NK-92 (cell line): Measurements from ENCODE around the gene RDH13.

Experiments
- DNase-seq: peaks from one replicate; lab custom pipeline; 2025; ENCODE audit not compliant: unreplicated experiment; lab: John Stamatoyannopoulos, UW

RDH13 gene

GRCh38 chr19:55091955-55092354 is 29.0 kb upstream of the RDH13 start:
- no peak for DNase-seq

- DNase-seq = no peak
Measured at GRCh38 chr19:55091126-55091910, 28.4 kb upstream of the RDH13 start.

- no peak for DNase-seq
Measured at GRCh38 chr19:55090564-55090963, 27.6 kb upstream of the RDH13 start.

GRCh38 chr19:55089342-55089944 is 26.5 kb upstream of the RDH13 start:
- DNase-seq = no peak

GRCh38 chr19:55088543-55089341 is 25.8 kb upstream of the RDH13 start:
- DNase-seq = no peak

GRCh38 chr19:55088021-55088451 is 25.1 kb upstream of the RDH13 start:
- DNase-seq = no peak

GRCh38 chr19:55087542-55087901 is 24.6 kb upstream of the RDH13 start:
- DNase-seq = no peak

- DNase-seq = no peak
Measured at GRCh38 chr19:55086730-55087541, 24.0 kb upstream of the RDH13 start.

GRCh38 chr19:55085923-55086715 is 23.2 kb upstream of the RDH13 start:
- DNase-seq = no peak

- DNase-seq = no peak
Measured at GRCh38 chr19:55084416-55084815, 21.5 kb upstream of the RDH13 start.

- DNase-seq = no peak
Measured at GRCh38 chr19:55083004-55083850, 20.3 kb upstream of the RDH13 start.

- DNase-seq = no peak
Measured at GRCh38 chr19:55082020-55082851, 19.3 kb upstream of the RDH13 start.

GRCh38 chr19:55081770-55082019 is 18.7 kb upstream of the RDH13 start:
- DNase-seq = no peak

GRCh38 chr19:55080968-55081769 is 18.2 kb upstream of the RDH13 start:
- no peak for DNase-seq

- no peak for DNase-seq
Measured at GRCh38 chr19:55080121-55080967, 17.4 kb upstream of the RDH13 start.

- DNase-seq = no peak
Measured at GRCh38 chr19:55079400-55080038, 16.6 kb upstream of the RDH13 start.

GRCh38 chr19:55078996-55079395 is 16.0 kb upstream of the RDH13 start:
- DNase-seq = no peak
